OCI-LY7 (cell line): ENCODE results near the gene SMTNL2. TPM values are rescaled to one million over a fixed set of nuclear protein-coding genes. Genes with fewer than 3 reads are reported as not detected.

Experiments
- BruUV-seq: library from RNA; stranded (reverse); fragments of 400-500 nt; replicated peaks from 2 replicates; lab custom pipeline; 2021; lab: Mats Ljungman, UMichigan
- CTCF ChIA-PET: fragments of 300-600 bp; sonication (Branson Sonifier 250); formaldehyde crosslinking; loops from one replicate; lab custom pipeline; 2022; ENCODE audit warnings: antibody characterized with exemption; ENCODE audit not compliant: unreplicated experiment; lab: Charles Lee
- POLR2A ChIA-PET: fragments of 300-600 bp; sonication (Branson Sonifier 250); formaldehyde crosslinking; loops from one replicate; lab custom pipeline; 2022; ENCODE audit warnings: antibody characterized with exemption; lab: Charles Lee
- DNase-seq: peaks from one replicate; pipeline ENCODE4 v3.0.0-alpha.2; 2015; ENCODE audit warnings: low spot score
- H2AFZ ChIP-seq: fragments of 200-600 bp; sonication (generic), shearing (Covaris generic); 2 replicates; pipeline ENCODE4 v1.6.1; 2014; ENCODE audit warnings: mild to moderate bottlenecking, antibody characterized with exemption, low read length, moderate library complexity
- H3K27ac ChIP-seq: fragments of 200-600 bp; sonication (generic); 2 replicates; pipeline ENCODE4 v1.5.1; 2014; ENCODE audit warnings: mixed run types, low read depth, mild to moderate bottlenecking, moderate library complexity, low read length, inconsistent platforms; ENCODE audit not compliant: poor library complexity, severe bottlenecking
- H3K36me3 ChIP-seq: fragments of 200-600 bp; sonication (generic); 2 replicates; pipeline ENCODE4 v1.6.1; 2014; ENCODE audit warnings: mild to moderate bottlenecking, antibody characterized with exemption, low read length, moderate library complexity, mixed read lengths; ENCODE audit not compliant: insufficient read depth
- H3K4me1 ChIP-seq: fragments of 200-600 bp; sonication (generic); 2 replicates; pipeline ENCODE4 v1.5.1; 2014; ENCODE audit warnings: mild to moderate bottlenecking, low read length; ENCODE audit not compliant: insufficient read depth, poor library complexity, severe bottlenecking
- H3K4me2 ChIP-seq: fragments of 200-600 bp; sonication (generic); 2 replicates; pipeline ENCODE4 v1.6.1; 2014; ENCODE audit warnings: mild to moderate bottlenecking, low read length
- H3K4me3 ChIP-seq: fragments of 200-600 bp; sonication (generic); 2 replicates; pipeline ENCODE4 v1.5.1; 2014; ENCODE audit warnings: mild to moderate bottlenecking, low read depth, low read length; ENCODE audit not compliant: poor library complexity, severe bottlenecking
- H3K79me2 ChIP-seq: fragments of 200-600 bp; sonication (generic); 2 replicates; pipeline ENCODE4 v1.6.1; 2016; ENCODE audit warnings: low read depth, mild to moderate bottlenecking, low read length, moderate library complexity, mixed read lengths; ENCODE audit not compliant: insufficient read depth
- H3K9me2 ChIP-seq: fragments of 200-600 bp; sonication (generic); 2 replicates; pipeline ENCODE4 v1.6.1; 2016; ENCODE audit warnings: mild to moderate bottlenecking, low read length, mixed read lengths; ENCODE audit not compliant: insufficient read depth
- H3K9me3 ChIP-seq: fragments of 200-600 bp; sonication (generic); 2 replicates; pipeline ENCODE4 v1.6.1; 2014; ENCODE audit warnings: mild to moderate bottlenecking, mixed run types, low read length, mixed read lengths
- H4K20me1 ChIP-seq: fragments of 200-600 bp; sonication (generic); 2 replicates; pipeline ENCODE4 v1.6.1; 2014; ENCODE audit warnings: mild to moderate bottlenecking, antibody characterized with exemption, low read length, moderate library complexity, mixed read lengths; ENCODE audit not compliant: insufficient read depth
- EZH2phosphoT487 ChIP-seq: fragments of 200-600 bp; sonication (generic); IDR thresholded peaks from 2 replicates; pipeline ENCODE4 v1.6.1; 2018; ENCODE audit warnings: low read depth, borderline replicate concordance, mild to moderate bottlenecking, mixed run types, antibody characterized with exemption, low read length, moderate library complexity, mixed read lengths
- intact Hi-C: fragments of 100-400 bp; cut with micrococcal nuclease; formaldehyde crosslinking; loops from one replicate; pipeline ENCODE4 v1.10.0; 2022; ENCODE audit not compliant: unreplicated experiment
- total RNA-seq, 2 experiments: library from RNA; depleted of rRNA in 1 of 2; stranded (reverse); fragments of >200 nt in 1 of 2; shearing (Covaris generic) in 1 of 2; gene quantifications; 2 replicates each; pipeline ENCODE4 v1.2.3, GENCODE V29; 2014 to 2022
- TF ChIP-seq, protein P1 (sequence below): fragments of 200-600 bp; sonication (generic); conservative IDR thresholded peaks from 2 replicates; pipeline ENCODE4 v1.5.1; 2014; ENCODE audit warnings: mild to moderate bottlenecking, antibody characterized with exemption, low read length, moderate library complexity, mixed read lengths

The SMTNL2 gene
- total RNA-seq, 2 experiments from 2014 or later: not detected

DNA sequence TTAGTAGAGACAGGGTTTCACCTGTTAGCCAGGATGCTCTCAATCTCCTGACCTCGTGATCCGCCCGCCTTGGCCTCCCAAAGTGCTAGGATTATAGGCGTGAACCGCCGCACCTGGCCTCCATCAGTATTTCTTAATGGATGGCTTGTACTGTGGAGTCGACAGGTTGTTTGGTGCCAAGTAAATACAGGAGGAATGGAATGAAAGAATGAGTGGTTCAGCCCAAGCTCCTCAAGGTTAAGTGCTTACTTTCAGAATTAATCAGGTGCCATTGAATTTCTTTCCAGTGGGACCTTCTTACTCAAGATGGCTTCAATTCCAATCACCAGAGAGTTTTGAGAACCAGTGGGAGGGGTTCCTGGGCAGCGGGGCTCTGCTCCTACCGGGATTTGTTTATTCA is 32.1 kb downstream of the SMTNL2 start:
- ChIA-PET CTCF (no interaction called here), POLR2A (no interaction called here)
- no peaks in the 10 kb centered on the region for H3K9me3 ChIP-seq
- intact Hi-C loops: loop anchor here (5.0 kb wide), 1 partner anchor 199 kb away; no protein-coding TSS in a partner anchor
- DNase-seq: no peak
- BruUV-seq: no TSS peak
- H3K36me3 ChIP-seq: no peaks in the 10 kb centered on the region
- no peak overlapping the region for H3K27ac ChIP-seq
- TF ChIP-seq EZH2phosphoT487: no peak
- TF ChIP-seq, protein P1, sequence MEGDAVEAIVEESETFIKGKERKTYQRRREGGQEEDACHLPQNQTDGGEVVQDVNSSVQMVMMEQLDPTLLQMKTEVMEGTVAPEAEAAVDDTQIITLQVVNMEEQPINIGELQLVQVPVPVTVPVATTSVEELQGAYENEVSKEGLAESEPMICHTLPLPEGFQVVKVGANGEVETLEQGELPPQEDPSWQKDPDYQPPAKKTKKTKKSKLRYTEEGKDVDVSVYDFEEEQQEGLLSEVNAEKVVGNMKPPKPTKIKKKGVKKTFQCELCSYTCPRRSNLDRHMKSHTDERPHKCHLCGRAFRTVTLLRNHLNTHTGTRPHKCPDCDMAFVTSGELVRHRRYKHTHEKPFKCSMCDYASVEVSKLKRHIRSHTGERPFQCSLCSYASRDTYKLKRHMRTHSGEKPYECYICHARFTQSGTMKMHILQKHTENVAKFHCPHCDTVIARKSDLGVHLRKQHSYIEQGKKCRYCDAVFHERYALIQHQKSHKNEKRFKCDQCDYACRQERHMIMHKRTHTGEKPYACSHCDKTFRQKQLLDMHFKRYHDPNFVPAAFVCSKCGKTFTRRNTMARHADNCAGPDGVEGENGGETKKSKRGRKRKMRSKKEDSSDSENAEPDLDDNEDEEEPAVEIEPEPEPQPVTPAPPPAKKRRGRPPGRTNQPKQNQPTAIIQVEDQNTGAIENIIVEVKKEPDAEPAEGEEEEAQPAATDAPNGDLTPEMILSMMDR: no peak
- H2AFZ ChIP-seq: no peak overlapping the region
- H3K79me2 ChIP-seq: no peaks in the 10 kb centered on the region
- H3K4me3 ChIP-seq: no peak overlapping the region
- no peak overlapping the region for H3K4me2 ChIP-seq
- H4K20me1 ChIP-seq: no peaks in the 10 kb centered on the region
- no peaks in the 10 kb centered on the region for H3K4me1 ChIP-seq
- no peaks in the 10 kb centered on the region for H3K9me2 ChIP-seq

DNA sequence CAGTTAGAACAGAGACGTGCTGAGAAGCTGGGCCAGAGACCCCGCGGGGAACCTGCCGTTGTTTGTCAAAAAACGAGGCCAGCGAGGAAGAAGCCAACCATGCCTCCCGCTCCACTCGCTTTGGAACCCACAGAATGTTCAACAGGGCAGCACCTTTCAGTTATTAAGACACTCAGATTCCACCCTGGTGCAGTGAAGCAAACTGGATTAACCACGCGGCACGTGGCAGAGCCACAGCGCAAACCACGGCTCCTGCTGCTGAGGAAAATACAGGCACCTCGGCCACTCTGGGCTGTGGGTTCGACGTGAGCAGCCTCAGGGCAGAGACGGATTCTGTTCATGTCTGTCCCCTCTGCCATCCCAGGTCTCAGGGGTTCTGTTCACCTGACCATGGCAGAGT is 32.8 kb downstream of the SMTNL2 start:
- Histone ChIP-seq H3K27ac (no peak overlapping the region), H3K4me1 (no peaks in the 10 kb centered on the region), H2AFZ (no peak overlapping the region), H3K4me3 (no peak overlapping the region), H3K79me2 (no peaks in the 10 kb centered on the region), H3K9me3 (0 out of 2 replicates have a peak, but pooled peaks cover 3% of the 10 kb centered on the region), H3K9me2 (no peaks in the 10 kb centered on the region), H4K20me1 (no peaks in the 10 kb centered on the region), H3K36me3 (no peaks in the 10 kb centered on the region), H3K4me2 (no peak overlapping the region)
- intact Hi-C loops: loop anchor here (5.0 kb wide), 1 partner anchor 200 kb away; no protein-coding TSS in a partner anchor
- BruUV-seq: no TSS peak
- ChIA-PET POLR2A (no interaction called here), CTCF (no interaction called here)
- DNase-seq: no peak
- TF ChIP-seq EZH2phosphoT487: no peak
- TF ChIP-seq, protein P1: no peak

DNA sequence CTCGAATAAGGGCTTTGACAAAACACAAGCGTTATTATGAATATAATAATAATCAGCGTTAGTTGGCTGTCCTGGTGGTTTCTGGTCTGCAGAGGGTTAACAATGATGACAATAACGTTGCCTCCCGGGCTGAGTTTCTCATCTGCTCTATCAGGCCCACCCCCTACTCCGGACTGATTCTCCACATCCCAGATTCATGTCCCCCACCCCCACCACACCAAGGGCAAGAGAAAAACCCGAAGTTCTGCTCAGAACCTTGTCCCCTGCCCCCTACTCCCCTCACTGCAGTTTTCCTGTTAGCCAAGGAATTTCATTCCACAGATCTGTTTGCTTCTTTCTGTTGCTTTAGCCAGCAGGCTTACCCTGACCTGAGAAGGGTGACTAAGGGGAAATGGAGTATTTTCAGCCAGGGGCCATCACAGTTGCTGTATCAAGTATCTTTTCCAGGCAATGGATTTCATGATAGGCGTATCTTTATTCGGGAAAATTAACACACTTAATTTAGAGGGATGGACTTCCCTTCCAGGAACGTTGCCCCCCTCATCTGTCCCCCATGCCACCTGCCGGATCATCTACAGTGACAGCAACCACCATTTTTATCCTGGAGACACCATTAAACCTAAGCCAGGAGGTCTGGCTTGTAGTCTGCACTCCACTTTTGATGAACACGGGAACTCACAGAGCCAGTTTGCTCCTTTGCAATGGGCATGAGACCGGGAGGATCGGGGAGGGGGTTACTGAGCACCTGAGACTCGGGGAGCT is 33.4 kb downstream of the SMTNL2 start:
- CTCF ChIA-PET: no interaction called here

More for the DNA sequence above, 33.4 kb downstream of the SMTNL2 start:
- intact Hi-C loops: loop anchor here (5.0 kb wide), 1 partner anchor 200 kb away; no protein-coding TSS in a partner anchor
- no TSS peak for BruUV-seq
- Histone ChIP-seq H3K27ac (no peak overlapping the region), H3K4me2 (no peak overlapping the region), H3K4me3 (no peak overlapping the region), H3K79me2 (no peaks in the 10 kb centered on the region), H2AFZ (no peak overlapping the region), H3K9me2 (no peaks in the 10 kb centered on the region), H3K4me1 (no peaks in the 10 kb centered on the region), H4K20me1 (no peaks in the 10 kb centered on the region), H3K36me3 (no peaks in the 10 kb centered on the region), H3K9me3 (0 out of 2 replicates have a peak, but pooled peaks cover 9% of the 10 kb centered on the region)
- no peak for DNase-seq
- no peak for TF ChIP-seq EZH2phosphoT487
- TF ChIP-seq, protein P1: no peak
- POLR2A ChIA-PET: no interaction called here
